Fibroblast of pulmonary artery (primary cell): ENCODE measurements around the gene PRDM2.

Experiments
- DNase-seq: peaks from one replicate; pipeline ENCODE4 v3.0.0-alpha.2; 2010; ENCODE audit warnings: low read depth
- H3K4me3 ChIP-seq: replicated peaks from 2 replicates; pipeline ENCODE4 v1.5.1; 2011; ENCODE audit warnings: low read depth, mild to moderate bottlenecking, control low read depth, low read length, moderate library complexity
- CTCF ChIP-seq: IDR thresholded peaks from 2 replicates; pipeline ENCODE4 v1.5.1; 2011; ENCODE audit warnings: mild to moderate bottlenecking, control low read depth, low read length, inconsistent platforms; ENCODE audit errors: missing control alignments

Gene PRDM2

DNA sequence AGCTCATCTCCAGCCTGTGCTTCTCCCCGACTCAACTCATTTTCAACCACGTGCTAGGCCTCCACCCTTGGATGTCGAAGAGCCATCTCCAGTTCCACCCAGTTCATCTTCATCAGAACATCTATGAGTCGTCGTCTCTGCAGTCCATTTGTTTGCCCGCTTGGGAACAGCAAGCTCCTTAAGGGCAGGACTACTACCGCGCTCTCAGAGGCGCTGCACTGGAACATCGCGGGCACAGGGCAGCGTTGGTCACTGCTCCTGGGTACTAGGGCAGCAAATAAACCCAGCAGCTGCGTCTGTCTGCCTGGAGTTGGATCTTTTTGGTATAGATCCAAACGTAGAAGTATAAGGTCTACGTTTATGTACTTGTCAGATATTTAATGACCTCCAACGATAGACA lies 478 bp upstream of the PRDM2 start:
- TF ChIP-seq CTCF = no peak
- DNase-seq = peak; percentile 10
- peak overlapping the region; percentile 69 for H3K4me3 ChIP-seq

GRCh38 chr1:13700521-13701270 lies 708 bp downstream of the PRDM2 start:
- DNase-seq = peak; percentile 39
- peak overlapping the region; percentile 69 for H3K4me3 ChIP-seq
- TF ChIP-seq CTCF = no peak

DNA sequence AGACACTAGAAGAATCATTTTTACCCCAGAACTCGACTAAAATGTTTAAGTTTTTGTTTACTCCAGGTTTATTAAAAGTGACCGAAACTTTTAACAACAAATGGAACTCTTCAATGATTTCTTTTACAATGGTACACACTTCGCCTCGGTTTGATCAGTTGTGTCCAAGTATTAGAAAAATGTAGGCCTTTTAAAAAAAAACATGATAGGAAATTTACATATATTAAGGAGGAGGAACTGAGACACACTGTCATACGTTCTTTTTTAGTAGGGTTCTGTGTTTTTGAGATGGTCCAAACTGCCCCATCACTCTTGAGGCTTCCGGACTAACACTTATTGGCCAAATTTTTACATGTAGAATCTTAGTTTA lies 1.3 kb downstream of the PRDM2 start:
- H3K4me3 ChIP-seq = peak overlapping the region; percentile 69
- DNase-seq = no peak
- TF ChIP-seq CTCF = no peak

DNA sequence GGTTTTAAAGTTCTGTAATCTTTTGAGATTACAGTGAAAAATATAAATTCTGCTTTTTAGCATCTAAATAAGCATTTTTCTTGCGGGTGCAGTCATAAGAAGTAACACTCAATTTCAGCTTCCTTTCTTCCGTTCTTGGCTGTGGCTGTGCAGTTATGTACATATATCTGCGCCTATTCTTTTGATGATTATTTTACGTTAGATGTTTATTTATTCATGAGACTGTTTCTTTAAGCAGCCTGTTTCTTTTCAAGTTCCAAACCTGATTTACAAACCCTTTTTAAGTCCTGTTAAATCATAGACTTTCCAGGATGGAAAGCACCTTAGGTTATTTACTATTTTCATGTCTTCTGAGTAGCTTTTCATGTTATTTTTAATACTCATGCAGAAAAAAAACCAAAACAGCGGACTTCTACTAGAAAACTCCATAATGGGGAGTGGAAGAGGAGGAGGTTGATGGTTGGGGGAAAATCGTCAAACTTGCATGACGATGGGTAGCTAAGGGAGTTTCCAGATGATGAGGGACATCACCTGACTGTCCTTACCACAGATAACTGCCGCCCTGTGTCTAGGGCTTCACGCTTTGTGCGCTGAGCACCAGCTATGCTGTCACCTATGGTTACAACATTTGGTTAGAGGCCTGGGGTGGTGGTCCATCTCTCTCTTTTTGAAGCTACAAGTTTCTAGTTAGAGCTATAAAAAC lies 2.6 kb downstream of the PRDM2 start:
- no peak overlapping the region for H3K4me3 ChIP-seq
- DNase-seq = no peak
- no peak for TF ChIP-seq CTCF

DNA sequence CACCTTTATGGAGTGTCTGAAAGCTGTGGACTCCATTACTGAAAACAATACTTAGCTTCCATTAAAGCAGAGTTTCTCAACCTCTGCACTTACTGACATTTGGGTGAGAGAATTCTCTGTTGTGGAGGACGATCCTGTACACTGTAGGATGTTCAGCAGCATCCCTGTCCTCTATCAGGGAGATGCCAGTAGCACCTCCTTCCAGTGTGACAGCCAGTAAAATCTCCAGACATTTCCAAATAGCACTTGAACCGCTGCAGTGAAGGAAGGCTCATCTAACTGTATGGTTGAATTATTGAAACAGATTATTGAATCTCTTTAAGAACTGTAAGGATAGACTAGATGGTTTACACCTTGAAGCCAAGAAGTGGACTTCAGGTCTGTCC lies 3.1 kb downstream of the PRDM2 start:
- no peak overlapping the region for H3K4me3 ChIP-seq
- no peak for TF ChIP-seq CTCF
- DNase-seq = no peak

- TF ChIP-seq CTCF = peak; percentile 7
- H3K4me3 ChIP-seq = no peak overlapping the region
- DNase-seq = no peak
These were observed 3.8 kb downstream of the PRDM2 start for GRCh38 chr1:13703558-13704490.
